GM18907 (cell line): ENCODE data around the gene HOMER3.

Experiments used
- ATAC-seq: cut with Tn5 transposase; IDR thresholded peaks from one replicate; pipeline ENCODE4 v1.9.1; 2021; ENCODE audit warnings: mild to moderate bottlenecking, moderate library complexity; ENCODE audit not compliant: unreplicated experiment

Gene HOMER3

GRCh38 chr19:18940769-18941627 is at the start of gene HOMER3:
Gene HOMER3, minus strand, starts transcription at chr19:18941217. Its CDS starts 2,235 bp downstream, at chr19:18938982.
- ATAC-seq, result no peak

GRCh38 chr19:18990128-18990708 is 49.2 kb upstream of the HOMER3 start:
- no peak for ATAC-seq

DNA sequence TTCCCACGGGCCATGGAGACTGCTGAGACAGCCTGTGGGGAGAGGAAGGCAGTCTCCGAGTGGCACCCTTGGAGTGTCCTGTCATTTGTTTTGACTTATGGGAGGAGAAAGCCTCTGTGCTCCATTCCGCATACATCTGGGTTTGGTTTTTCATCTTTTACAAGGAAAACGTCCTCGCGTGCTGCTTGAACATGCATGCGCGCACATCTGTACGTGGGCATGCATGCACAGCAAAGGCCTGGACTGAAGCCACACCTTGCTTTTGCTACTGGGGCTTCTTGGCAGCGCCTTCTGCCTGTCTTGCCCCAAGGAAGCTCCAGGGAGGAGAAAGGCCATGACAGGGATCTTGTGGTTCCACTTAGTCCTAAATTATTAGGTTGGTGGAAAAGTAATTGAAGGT is 48.3 kb upstream of the HOMER3 start:
- ATAC-seq, result no peak

- no peak for ATAC-seq
These were observed 46.4 kb upstream of the HOMER3 start for GRCh38 chr19:18987456-18987855.

DNA sequence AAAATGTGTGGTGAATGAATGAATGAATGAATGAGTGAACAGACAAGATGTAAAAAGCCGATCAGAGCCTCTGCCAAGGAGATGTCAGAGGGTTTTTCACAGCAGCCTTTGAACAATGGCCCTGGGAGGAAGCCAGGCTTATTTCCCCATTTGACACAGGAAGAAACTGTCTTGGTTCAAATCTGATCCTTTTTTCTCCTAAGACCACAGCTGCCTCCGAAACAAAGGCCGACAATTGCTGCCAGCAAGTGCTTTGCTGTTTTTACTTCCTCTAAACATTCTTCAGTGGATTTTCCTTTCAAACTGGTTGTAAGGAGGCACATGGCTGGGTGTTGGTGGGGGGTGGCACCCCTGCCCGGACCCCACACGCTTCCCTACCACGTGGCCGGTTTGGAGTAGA is 44.2 kb upstream of the HOMER3 start:
- no peak for ATAC-seq

GRCh38 chr19:18984251-18984650 is 43.2 kb upstream of the HOMER3 start:
- no peak for ATAC-seq

GRCh38 chr19:18982669-18983068 is 41.7 kb upstream of the HOMER3 start:
- no peak for ATAC-seq

DNA sequence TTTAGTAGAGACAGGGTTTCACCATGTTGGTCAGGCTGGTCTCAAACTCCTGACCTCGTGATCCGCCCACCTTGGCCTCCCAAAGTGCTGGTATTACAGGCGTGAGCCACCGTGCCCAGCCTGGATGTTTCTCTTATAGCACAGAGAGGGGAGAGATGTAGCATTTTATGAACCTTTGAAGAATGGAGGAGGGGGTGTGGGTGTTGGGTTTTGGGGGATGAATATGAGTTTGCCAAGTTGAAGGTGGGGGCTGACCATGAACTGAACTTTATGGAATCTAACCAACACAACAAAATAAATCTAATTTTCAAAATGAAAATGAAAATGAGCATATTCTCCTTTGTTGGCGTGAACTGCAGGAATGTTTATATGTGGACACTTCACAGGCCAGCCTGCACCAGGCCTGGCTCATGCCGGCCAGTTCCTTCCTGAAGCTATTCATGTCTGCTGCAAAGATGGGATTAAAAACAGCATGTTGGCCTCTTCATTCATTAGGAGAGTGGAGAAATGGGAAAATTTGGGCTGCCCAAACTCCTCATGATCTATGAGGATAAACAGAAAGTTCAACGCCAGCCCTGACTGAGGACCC is 39.5 kb upstream of the HOMER3 start:
- ATAC-seq, result no peak

GRCh38 chr19:18978616-18979015 is 37.6 kb upstream of the HOMER3 start:
- no peak for ATAC-seq

GRCh38 chr19:18975869-18976268 is 34.9 kb upstream of the HOMER3 start:
- ATAC-seq, result no peak

- ATAC-seq, result no peak
These were observed 34.0 kb upstream of the HOMER3 start for GRCh38 chr19:18975011-18975410.

GRCh38 chr19:18972851-18973250 is 31.8 kb upstream of the HOMER3 start:
- ATAC-seq, result no peak

DNA sequence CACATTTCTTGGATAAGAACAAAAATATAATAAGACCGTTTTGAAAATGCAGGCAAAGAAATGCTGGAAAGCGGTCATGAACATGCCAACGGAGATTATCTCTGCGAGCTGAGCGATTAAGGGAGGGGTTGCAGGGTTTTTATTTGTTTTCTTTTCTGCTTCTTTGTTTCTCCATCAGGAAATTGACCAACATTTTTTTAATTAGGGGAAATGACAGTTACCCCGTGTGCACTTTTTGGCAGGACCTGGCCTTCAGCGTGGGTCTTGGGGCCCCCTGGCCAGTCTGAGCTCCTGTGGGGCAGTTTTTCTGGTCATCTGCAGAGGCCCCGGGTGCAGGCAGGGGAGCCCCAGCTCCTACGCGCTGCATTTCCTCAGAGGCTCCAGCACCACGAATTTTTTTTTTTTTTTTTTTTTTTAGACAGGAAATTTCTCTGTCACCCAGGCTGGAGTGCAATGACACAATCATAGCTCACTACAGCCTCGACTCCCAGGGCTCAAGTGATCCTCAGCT is 31.3 kb upstream of the HOMER3 start:
- ATAC-seq, result no peak

DNA sequence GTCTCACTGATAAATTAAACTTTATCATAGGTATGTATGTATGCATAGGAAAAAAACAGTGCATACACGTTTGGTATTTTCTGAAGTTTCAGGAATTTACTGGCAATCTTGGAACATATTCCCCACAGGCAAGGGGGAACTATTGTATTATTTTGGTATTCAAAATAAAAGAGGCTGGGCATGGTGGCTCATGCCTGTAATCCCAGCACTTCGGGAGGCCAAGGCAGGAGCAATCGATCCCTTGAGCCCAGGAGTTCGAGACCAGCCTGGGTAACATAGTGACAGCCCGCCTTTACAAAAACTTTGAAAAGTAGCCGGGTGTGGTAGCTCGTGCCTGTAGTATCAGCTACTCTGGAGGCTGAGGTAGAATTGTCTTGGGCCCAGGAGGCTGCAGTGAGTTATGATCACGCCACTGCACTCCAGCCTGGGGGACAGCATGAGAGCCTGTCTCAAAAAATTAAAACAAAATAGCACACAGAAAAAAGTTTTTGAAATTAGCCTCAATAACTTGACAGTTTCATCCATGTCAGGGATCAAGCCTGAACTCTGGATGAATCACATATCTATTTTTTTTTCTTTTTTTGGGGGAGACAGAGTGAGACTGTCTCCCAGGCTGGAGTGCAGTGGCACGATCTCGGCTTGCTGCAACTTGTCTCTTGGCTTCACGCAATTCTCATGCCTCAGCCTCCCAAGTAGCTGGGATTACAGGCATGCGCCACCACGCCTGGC is 29.1 kb upstream of the HOMER3 start:
- no peak for ATAC-seq

- no peak for ATAC-seq
These were observed 26.5 kb upstream of the HOMER3 start for GRCh38 chr19:18967358-18968146.

GRCh38 chr19:18966307-18966706 is 25.3 kb upstream of the HOMER3 start:
- ATAC-seq, result no peak

GRCh38 chr19:18964121-18964520 is 23.1 kb upstream of the HOMER3 start:
- ATAC-seq, result no peak

- no peak for ATAC-seq
These were observed 21.0 kb upstream of the HOMER3 start for GRCh38 chr19:18961767-18962620.

DNA sequence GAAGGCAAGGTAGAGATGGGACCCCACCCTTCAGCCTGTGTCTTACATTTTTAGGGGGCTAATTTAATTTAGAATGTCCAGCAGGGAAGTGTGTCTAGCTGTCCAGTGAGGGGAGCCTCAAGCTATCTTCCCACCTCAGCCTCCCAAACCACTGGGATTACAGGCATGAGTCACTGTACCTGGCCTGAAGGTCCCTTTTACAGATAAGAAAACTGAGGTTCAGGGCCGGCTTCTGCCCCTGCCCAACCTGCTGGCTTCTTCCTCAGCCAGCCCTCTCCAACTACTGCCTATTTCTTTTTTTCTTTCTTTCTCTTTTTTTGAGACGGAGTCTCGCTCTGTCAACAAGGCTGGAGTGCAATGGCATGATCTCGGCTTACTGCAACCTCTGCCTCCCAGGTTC is 19.4 kb upstream of the HOMER3 start:
- ATAC-seq, result no peak

GRCh38 chr19:18955042-18955441 is 14.0 kb upstream of the HOMER3 start:
- ATAC-seq, result no peak
